ENCODE measurements around the gene C12orf76. TPM values are rescaled to one million over a fixed set of nuclear protein-coding genes. Genes with fewer than 3 reads are reported as not detected.
"Not testable (repeated sequence)": the region's sequence is repeated elsewhere in the genome, so short reads cannot be mapped to it uniquely, and the experiment has no call there.

The C12orf76 gene
- total and polyA plus RNA-seq, 7 donors = 3.0 to 20.1 (median 11.3) TPM

DNA sequence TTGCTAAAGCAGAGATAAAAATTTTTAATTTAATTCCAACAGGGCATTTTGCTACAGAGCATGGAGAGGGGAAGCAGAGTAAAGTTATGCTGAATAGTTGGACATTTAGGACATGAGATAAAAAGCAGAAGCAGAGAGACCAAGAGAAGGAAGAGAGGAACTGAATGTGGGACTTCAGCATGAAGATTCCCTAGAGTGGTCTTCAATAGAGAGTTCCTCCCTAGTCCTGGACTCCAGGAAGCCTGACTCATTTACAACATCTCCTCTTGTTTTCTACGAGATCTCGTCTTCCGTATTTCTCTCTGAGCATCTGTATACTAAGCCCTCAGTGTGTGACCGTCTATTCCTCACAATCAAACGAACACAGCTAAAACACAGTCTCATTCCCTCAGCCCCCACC lies 40.6 kb upstream of the C12orf76 start:
- H3K27ac ChIP-seq = no peak overlapping the region
- no peaks in the 10 kb centered on the region for H3K4me1 ChIP-seq
- H3K9me3 ChIP-seq = no peaks in the 10 kb centered on the region
- TF ChIP-seq POLR2A (IDR thresholded peaks at IDR 0.05) (no peak), EP300 (IDR thresholded peaks at IDR 0.05) (no peak), POLR2AphosphoS5 (IDR thresholded peaks at IDR 0.05) (no peak)
- TF ChIP-seq, protein P1, sequence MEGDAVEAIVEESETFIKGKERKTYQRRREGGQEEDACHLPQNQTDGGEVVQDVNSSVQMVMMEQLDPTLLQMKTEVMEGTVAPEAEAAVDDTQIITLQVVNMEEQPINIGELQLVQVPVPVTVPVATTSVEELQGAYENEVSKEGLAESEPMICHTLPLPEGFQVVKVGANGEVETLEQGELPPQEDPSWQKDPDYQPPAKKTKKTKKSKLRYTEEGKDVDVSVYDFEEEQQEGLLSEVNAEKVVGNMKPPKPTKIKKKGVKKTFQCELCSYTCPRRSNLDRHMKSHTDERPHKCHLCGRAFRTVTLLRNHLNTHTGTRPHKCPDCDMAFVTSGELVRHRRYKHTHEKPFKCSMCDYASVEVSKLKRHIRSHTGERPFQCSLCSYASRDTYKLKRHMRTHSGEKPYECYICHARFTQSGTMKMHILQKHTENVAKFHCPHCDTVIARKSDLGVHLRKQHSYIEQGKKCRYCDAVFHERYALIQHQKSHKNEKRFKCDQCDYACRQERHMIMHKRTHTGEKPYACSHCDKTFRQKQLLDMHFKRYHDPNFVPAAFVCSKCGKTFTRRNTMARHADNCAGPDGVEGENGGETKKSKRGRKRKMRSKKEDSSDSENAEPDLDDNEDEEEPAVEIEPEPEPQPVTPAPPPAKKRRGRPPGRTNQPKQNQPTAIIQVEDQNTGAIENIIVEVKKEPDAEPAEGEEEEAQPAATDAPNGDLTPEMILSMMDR (IDR thresholded peaks at IDR 0.05) = no peak
- WGBS, 2 donors = 85 to 88% methylated on average over 5 of the region's 5 CpGs
- no peaks in the 10 kb centered on the region for H3K27me3 ChIP-seq
- H3K36me3 ChIP-seq = no peaks in the 10 kb centered on the region
- intact Hi-C loops (cut with DNase I) = no loop called here
- H3K4me3 ChIP-seq = no peak overlapping the region
- no peak for DNase-seq

DNA sequence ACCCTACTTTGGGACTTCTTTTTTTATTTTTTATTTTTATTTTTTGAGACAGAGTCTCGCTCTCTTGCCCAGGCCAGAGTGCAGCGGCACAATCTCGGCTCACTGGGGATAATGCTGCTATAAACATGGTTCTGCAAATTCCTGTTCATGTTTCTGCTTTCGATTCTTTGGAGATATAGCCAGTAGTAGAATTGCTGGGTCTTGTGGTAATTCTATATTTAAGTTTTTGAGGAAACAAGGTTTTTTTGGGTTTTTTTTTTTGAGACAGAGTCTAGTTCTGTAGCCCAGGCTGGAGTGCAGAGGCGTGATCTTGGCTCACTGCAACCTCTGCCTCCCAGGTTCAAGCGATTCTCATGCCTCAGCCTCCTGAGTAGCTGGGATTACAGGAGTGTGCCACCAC lies 39.9 kb upstream of the C12orf76 start:
- H3K27ac ChIP-seq; intact Hi-C loops (cut with DNase I); H3K4me3 ChIP-seq; H3K27me3 ChIP-seq; H3K4me1 ChIP-seq; H3K9me3 ChIP-seq; DNase-seq; H3K36me3 ChIP-seq: not testable (repeated sequence)
- 61 to 86% methylated on average over 6 of the region's 6 CpGs for WGBS, 2 donors

DNA sequence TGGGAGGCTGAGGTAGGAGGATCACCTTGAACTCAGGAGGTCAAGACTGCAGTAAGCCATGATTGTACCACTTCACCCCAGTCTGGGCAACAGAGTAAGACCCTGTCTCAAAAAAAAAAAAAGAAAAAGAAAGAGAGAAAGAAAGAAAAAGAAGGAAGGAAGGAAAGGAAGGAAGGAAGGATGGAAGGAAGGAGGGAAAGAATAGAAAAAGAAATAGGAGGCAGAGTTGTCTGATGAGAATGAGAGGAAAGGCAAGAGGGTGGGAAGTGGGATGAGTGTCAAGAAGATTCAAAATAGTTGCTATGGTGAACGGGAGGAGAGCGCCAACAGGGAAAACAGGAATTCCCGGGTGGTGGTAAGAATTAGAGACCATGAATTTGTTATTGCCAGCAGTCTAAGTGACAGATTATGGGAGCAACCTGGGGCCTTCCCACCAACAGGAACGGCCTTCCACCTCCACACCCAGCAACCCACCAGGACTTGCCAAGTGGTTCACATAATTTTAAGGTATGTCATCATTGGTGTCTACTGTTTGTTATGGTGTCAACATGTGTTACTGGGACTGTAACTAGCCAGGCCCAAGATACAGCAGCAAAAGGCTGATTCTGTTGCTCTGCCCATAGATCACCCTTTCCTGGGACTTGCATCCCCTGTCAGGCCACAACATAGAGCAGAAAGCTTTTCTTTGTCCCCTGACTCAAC lies 36.1 kb upstream of the C12orf76 start:
- WGBS, 2 donors = 79 to 87% methylated on average over 4 of the region's 4 CpGs
- no peak overlapping the region for H3K27ac ChIP-seq
- TF ChIP-seq POLR2AphosphoS5 (IDR thresholded peaks at IDR 0.05) = no peak
- TF ChIP-seq EP300 (IDR thresholded peaks at IDR 0.05) = no peak
- TF ChIP-seq, protein P1 (IDR thresholded peaks at IDR 0.05) = no peak
- no peak for TF ChIP-seq POLR2A (IDR thresholded peaks at IDR 0.05)
- H3K36me3 ChIP-seq = no peaks in the 10 kb centered on the region
- H3K9me3 ChIP-seq = no peaks in the 10 kb centered on the region
- intact Hi-C loops (cut with DNase I) = no loop called here
- H3K4me1 ChIP-seq = no peaks in the 10 kb centered on the region
- H3K4me3 ChIP-seq = no peak overlapping the region
- H3K27me3 ChIP-seq = no peaks in the 10 kb centered on the region
- DNase-seq = no peak

DNA sequence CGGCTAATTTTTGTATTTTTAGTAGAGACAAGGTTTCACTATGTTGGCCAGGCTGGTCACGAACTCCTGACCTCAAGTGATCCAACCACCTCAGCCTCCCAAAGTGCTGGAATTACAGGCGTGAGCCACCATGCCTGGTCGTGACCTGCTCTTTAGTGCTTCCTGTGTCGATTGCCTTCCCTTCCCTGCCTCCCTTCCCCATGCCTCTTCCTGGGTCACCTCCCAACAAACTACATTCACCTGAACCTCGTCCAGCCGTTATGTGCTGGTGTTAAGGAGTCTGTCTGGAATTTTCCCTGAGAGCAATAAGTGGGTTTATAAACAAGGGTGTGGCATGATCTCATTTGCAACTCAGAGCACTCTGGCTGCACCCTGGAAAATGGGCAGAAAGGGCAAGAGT lies 32.1 kb upstream of the C12orf76 start:
- Histone ChIP-seq H3K4me3 (no peak overlapping the region), H3K27me3 (no peaks in the 10 kb centered on the region), H3K36me3 (no peaks in the 10 kb centered on the region), H3K4me1 (no peaks in the 10 kb centered on the region), H3K27ac (no peak overlapping the region), H3K9me3 (no peaks in the 10 kb centered on the region)
- 41 to 72% methylated on average over 7 of the region's 7 CpGs for WGBS, 2 donors
- TF ChIP-seq EP300 (IDR thresholded peaks at IDR 0.05) (no peak), POLR2AphosphoS5 (IDR thresholded peaks at IDR 0.05) (no peak), POLR2A (IDR thresholded peaks at IDR 0.05) (no peak)
- TF ChIP-seq, protein P1 (IDR thresholded peaks at IDR 0.05) = no peak
- DNase-seq = no peak
- intact Hi-C loops (cut with DNase I) = no loop called here

DNA sequence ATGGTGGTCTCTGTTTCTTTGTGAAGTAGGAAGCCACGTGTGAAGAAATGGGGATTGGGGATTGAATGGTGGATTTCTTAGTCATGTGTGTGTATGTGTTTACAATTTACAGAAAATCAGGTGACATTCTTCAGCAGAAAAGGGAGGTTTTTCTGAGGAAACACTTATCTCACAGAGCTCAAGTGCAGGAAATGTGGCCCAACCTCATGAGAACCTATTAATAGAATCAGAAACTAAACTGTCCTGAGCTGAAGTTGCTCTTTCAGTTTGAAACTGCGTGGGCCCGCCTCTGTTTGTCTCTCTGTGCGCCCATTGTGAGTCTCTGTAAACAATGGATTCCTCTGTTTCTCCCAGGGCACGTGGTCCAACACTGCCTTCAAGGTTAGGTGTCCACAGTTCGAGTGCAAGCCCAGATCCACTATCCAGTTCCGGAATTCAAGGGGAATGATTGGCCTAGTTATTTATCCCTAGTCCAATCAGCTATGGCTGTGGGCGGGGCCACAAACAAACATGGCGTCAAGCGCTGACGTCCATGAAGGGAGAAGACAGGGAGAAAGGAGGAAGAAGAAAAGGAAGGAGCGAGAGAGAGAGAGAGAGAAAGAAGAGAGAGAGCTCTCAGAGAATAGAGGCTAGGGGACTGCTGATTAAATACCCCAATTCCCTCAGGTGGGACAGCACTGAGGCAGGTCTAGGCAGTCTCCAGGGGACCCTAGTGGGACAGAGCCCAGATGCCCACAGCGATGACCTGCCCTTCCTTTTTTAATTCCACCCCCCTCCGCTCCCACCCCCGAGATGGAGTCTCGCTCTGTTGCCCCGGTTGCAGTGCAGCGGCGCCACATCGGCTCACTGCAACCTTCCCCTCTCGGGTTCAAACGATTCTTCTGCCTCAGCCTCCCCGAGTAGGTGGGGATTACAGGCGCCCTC lies 31.4 kb upstream of the C12orf76 start:
- intact Hi-C loops (cut with DNase I) = no loop called here
- 68 to 83% methylated on average over 24 of the region's 24 CpGs for WGBS, 2 donors
- H3K27me3 ChIP-seq = no peaks in the 10 kb centered on the region
- no peaks in the 10 kb centered on the region for H3K9me3 ChIP-seq
- H3K36me3 ChIP-seq = no peaks in the 10 kb centered on the region
- H3K4me3 ChIP-seq = no peak overlapping the region
- TF ChIP-seq POLR2A (IDR thresholded peaks at IDR 0.05) = no peak
- TF ChIP-seq POLR2AphosphoS5 (IDR thresholded peaks at IDR 0.05) = no peak
- TF ChIP-seq, protein P1 (IDR thresholded peaks at IDR 0.05) = no peak
- TF ChIP-seq EP300 (IDR thresholded peaks at IDR 0.05) = no peak
- DNase-seq = peak; percentile 72
- no peaks in the 10 kb centered on the region for H3K4me1 ChIP-seq
- peak overlapping the region in 2 of 4 donors; percentile 20 to 45 for H3K27ac ChIP-seq

Measured in sigmoid colon (tissue), 7 donors.